ENCODE results near the gene LTB. TPM values are rescaled to one million over a fixed set of nuclear protein-coding genes. Genes with fewer than 3 reads are reported as not detected.

Gene LTB
- total RNA-seq, 4 donors from 2014 or later = 1.5 TPM; not detected in 3

- intact Hi-C loops (cut with DNase I; ENCODE audit: low total_unique reads) = no loop called here
- TF ChIP-seq POLR2A (IDR thresholded peaks at IDR 0.05) (no peak), CTCF (IDR thresholded peaks at IDR 0.05) (no peak)
- Histone ChIP-seq H3K36me3 (no peaks in the 10 kb centered on the region), H3K9me3 (no peaks in the 10 kb centered on the region), H3K4me3 (no peak overlapping the region), H3K4me1 (no peaks in the 10 kb centered on the region), H3K27me3 (no peaks in the 10 kb centered on the region), H3K27ac (no peak overlapping the region)
- no peak for DNase-seq
These were observed 14.5 kb downstream of the LTB start for GRCh38 chr6:31567531-31568370.

DNA sequence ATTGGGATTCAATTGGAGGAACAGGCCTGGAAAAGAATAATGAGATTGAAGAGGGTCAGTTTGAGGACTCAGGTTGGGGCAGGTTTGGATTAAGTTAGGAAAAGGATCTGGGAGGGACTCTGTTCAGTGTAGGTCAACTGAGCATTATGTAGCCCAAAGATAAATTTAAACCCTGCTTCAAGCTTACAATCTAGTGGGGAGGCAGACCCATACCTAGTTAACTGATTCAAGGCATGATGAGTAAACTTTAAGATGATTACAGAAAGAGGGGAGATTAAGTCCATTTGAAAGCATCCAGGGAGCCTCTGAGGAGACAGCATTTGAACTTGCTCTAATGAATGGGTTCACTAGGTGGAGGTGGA is 21.5 kb downstream of the LTB start:
- Histone ChIP-seq H3K27ac (peak overlapping the region; percentile 17 to 51), H3K36me3 (no peaks in the 10 kb centered on the region), H3K4me3 (no peak overlapping the region), H3K27me3 (no peaks in the 10 kb centered on the region), H3K9me3 (no peaks in the 10 kb centered on the region), H3K4me1 (no peaks in the 10 kb centered on the region)
- no peak for DNase-seq
- no peak for TF ChIP-seq POLR2A (IDR thresholded peaks at IDR 0.05)
- TF ChIP-seq CTCF (IDR thresholded peaks at IDR 0.05) = no peak
- intact Hi-C loops (cut with DNase I; ENCODE audit: low total_unique reads) = no loop called here

DNA sequence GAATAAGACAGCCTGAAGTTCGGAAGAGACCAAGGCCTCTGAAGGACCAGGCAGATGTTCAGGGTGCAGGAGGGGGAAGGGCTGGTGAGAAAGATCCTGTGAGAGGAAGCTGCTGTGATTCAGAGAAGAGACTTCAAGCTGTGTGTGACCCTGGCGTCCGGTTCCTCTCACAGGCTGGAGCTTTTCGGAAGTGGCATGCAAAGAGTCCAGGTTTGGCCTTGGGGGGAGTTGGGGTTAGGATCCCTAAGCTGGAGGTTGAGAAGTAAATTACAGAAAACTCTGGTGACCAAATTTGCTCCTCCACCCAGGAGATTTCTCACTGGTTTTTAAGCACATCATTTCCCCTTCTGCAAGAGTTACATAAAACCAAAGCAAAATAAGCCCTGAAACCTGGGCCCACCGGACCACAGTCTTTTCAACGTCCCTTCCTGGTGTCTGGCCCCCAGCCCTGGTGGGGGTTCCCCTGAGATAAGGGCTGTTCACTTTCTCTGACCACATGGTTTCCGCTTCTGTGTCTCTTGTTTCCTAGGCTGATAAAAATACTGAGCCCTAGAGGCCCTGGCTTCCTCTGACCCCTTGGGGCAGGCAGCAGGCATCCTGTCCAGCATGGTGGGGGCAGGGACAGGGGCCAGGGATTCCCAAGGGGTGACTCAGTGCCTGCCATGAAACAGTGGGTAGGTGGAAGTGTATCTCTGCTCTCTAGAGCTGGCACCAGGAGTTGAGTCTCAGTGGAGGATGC is 22.1 kb downstream of the LTB start:
- H3K4me3 ChIP-seq = no peak overlapping the region
- no peaks in the 10 kb centered on the region for H3K4me1 ChIP-seq
- TF ChIP-seq POLR2A (IDR thresholded peaks at IDR 0.05) (no peak), CTCF (IDR thresholded peaks at IDR 0.05) (no peak)
- H3K9me3 ChIP-seq = no peaks in the 10 kb centered on the region
- peak overlapping the region; percentile 17 to 51 for H3K27ac ChIP-seq
- intact Hi-C loops (cut with DNase I; ENCODE audit: low total_unique reads) = no loop called here
- no peaks in the 10 kb centered on the region for H3K27me3 ChIP-seq
- peak in 1 of 2 donors; percentile 75 for DNase-seq
- no peaks in the 10 kb centered on the region for H3K36me3 ChIP-seq

DNA sequence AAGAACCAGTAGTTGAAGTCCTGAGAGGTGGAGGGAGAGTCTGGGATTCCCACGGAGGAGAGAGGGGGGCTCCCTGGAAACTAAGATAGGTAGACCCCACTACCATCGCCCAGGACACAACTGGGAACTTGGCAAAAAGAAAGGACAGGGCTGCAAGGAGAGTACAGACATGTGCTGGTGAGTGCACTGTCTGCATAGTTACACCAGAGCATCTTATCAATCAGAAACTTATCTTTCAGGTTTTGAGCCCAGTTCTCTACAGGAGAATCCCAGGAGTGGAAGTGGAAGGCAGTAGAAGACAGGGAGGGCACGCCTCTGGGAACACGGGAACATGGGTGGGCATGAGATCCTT is 22.6 kb downstream of the LTB start:
- Histone ChIP-seq H3K4me3 (no peak overlapping the region), H3K9me3 (no peaks in the 10 kb centered on the region), H3K27ac (peak overlapping the region; percentile 51 to 55), H3K36me3 (no peaks in the 10 kb centered on the region), H3K27me3 (no peaks in the 10 kb centered on the region), H3K4me1 (no peaks in the 10 kb centered on the region)
- no peak for DNase-seq
- intact Hi-C loops (cut with DNase I; ENCODE audit: low total_unique reads) = no loop called here
- no peak for TF ChIP-seq CTCF (IDR thresholded peaks at IDR 0.05)
- TF ChIP-seq POLR2A (IDR thresholded peaks at IDR 0.05) = no peak

All from uterus (tissue), 4 donors.